H1 (cell line): ENCODE results near the gene UBIAD1. TPM values are rescaled to one million over a fixed set of nuclear protein-coding genes. Genes with fewer than 3 reads are reported as not detected.

Source experiments
- CTCF ChIA-PET: fragments of 300-600 bp; sonication (Branson Sonifier 250); formaldehyde crosslinking; loops from one replicate; lab custom pipeline; 2021; ENCODE audit not compliant: partially characterized antibody; lab: Charles Lee
- POLR2A ChIA-PET: fragments of 300-600 bp; sonication (Branson Sonifier 250); formaldehyde crosslinking; loops from one replicate; lab custom pipeline; 2021; ENCODE audit warnings: inconsistent platforms; ENCODE audit not compliant: partially characterized antibody; lab: Charles Lee
- DNase-seq, 2 experiments: peaks; one replicate each; pipeline versions ENCODE4 v3.0.0 to v3.0.0-alpha.2; 2010 to 2022; ENCODE audit warnings: low spot score in 2 of 2, low read depth in 1 of 2, mixed read lengths in 1 of 2
- FAIRE-seq: peaks from 2 replicates; lab custom pipeline; 2011; peaks lifted over from hg19 to GRCh38; lab: Jason Lieb, UNC
- H2AFZ ChIP-seq: 2 replicates; pipeline ENCODE4 v1.8.1; 2012; ENCODE audit warnings: low read length, inconsistent platforms
- H2AK5ac ChIP-seq: 2 replicates; pipeline ENCODE4 v1.6.1; 2013; ENCODE audit warnings: low read depth, low read length
- H2BK120ac ChIP-seq: replicated peaks from 2 replicates; pipeline ENCODE3; 2013; ENCODE audit warnings: low read depth, low read length, inconsistent platforms
- H2BK12ac ChIP-seq: 2 replicates; pipeline ENCODE4 v1.6.1; 2013; ENCODE audit warnings: low read depth, low read length
- H2BK15ac ChIP-seq: 2 replicates; pipeline ENCODE4 v1.6.1; 2013; ENCODE audit warnings: low read length
- H2BK20ac ChIP-seq: 2 replicates; pipeline ENCODE4 v1.6.1; 2013; ENCODE audit warnings: low read length
- H2BK5ac ChIP-seq: 2 replicates; pipeline ENCODE4 v1.6.1; 2013; ENCODE audit warnings: low read depth, low read length
- H3K14ac ChIP-seq: 2 replicates; pipeline ENCODE4 v1.6.1; 2013; ENCODE audit warnings: inconsistent platforms; ENCODE audit not compliant: insufficient read length
- H3K18ac ChIP-seq: 2 replicates; pipeline ENCODE4 v1.6.1; 2013; ENCODE audit warnings: low read length; ENCODE audit errors: extremely low read depth
- H3K23ac ChIP-seq: 2 replicates; pipeline ENCODE4 v1.6.1; 2013; ENCODE audit warnings: inconsistent platforms; ENCODE audit not compliant: insufficient read length
- H3K23me2 ChIP-seq: 2 replicates; pipeline ENCODE4 v1.6.1; 2013; ENCODE audit warnings: low read depth, low read length
- H3K27ac ChIP-seq: 2 replicates; pipeline ENCODE4 v1.6.1; 2011; ENCODE audit warnings: low read depth, low read length, inconsistent platforms
- H3K27me3 ChIP-seq, 4 experiments: replicated peaks in 1 of 4; 1 replicate in 1 of 4; 2 replicates in 3 of 4; pipeline versions ENCODE4 v1.6.1 to v1.8.1; 2011 to 2013; ENCODE audit warnings: low read length in 3 of 4, mild to moderate bottlenecking in 3 of 4, inconsistent platforms in 2 of 4, mixed read lengths in 2 of 4, moderate library complexity in 1 of 4; ENCODE audit not compliant: control insufficient read depth in 3 of 4, insufficient read depth in 3 of 4; ENCODE audit errors: extremely low read depth in 1 of 4
- H3K36me3 ChIP-seq, 4 experiments: 2 replicates each; pipeline versions ENCODE4 v1.6.1 to v1.8.1; 2011 to 2013; ENCODE audit warnings: mild to moderate bottlenecking in 4 of 4, low read length in 3 of 4, moderate library complexity in 2 of 4, control low read depth in 1 of 4, inconsistent platforms in 1 of 4; ENCODE audit not compliant: insufficient read depth in 4 of 4, control insufficient read depth in 2 of 4
- H3K4ac ChIP-seq: replicated peaks from 2 replicates; pipeline ENCODE3; 2013; ENCODE audit warnings: low read length, low read depth, mixed read lengths, inconsistent platforms; ENCODE audit not compliant: insufficient read length
- H3K4me1 ChIP-seq, 4 experiments: replicated peaks in 1 of 4; 1 replicate in 1 of 4; 2 replicates in 3 of 4; pipeline versions ENCODE4 v1.6.1 to v1.8.1; 2011 to 2013; ENCODE audit warnings: low read length in 3 of 4, inconsistent platforms in 2 of 4, mixed read lengths in 1 of 4; ENCODE audit not compliant: insufficient read depth in 4 of 4, control insufficient read depth in 3 of 4
- H3K4me2 ChIP-seq, 2 experiments: 2 replicates each; pipeline versions ENCODE4 v1.6.1 to v1.8.1; 2011 to 2013; ENCODE audit warnings: low read depth in 2 of 2, low read length in 2 of 2, control low read depth in 1 of 2, inconsistent platforms in 1 of 2, mild to moderate bottlenecking in 1 of 2; ENCODE audit not compliant: insufficient read depth in 1 of 2
- H3K4me3 ChIP-seq, 4 experiments: fragments of 200-600, 300-600 bp in 1 of 4; sonication (generic), shearing (Covaris generic), sonication (Bioruptor Twin) in 1 of 4; 2 replicates each; pipeline versions ENCODE4 v1.5.1 to v1.8.1; 2011 to 2016; ENCODE audit warnings: low read length in 4 of 4, low read depth in 3 of 4, control low read depth in 2 of 4, inconsistent platforms in 2 of 4, mild to moderate bottlenecking in 2 of 4, mixed read lengths in 1 of 4, moderate library complexity in 1 of 4; ENCODE audit not compliant: insufficient read depth in 2 of 4; ENCODE audit errors: extremely low read depth in 1 of 4
- H3K56ac ChIP-seq: replicated peaks from 2 replicates; pipeline ENCODE3; 2013; ENCODE audit warnings: low read depth, mild to moderate bottlenecking, mixed read lengths, low read length, inconsistent platforms; ENCODE audit not compliant: insufficient read length
- H3K79me1 ChIP-seq: 2 replicates; pipeline ENCODE4 v1.6.1; 2013; ENCODE audit warnings: low read depth, low read length, control low read depth
- H3K79me2 ChIP-seq, 2 experiments: 2 replicates each; pipeline versions ENCODE4 v1.6.1 to v1.8.1; 2012 to 2013; ENCODE audit warnings: low read length in 2 of 2, mild to moderate bottlenecking in 2 of 2, inconsistent platforms in 1 of 2; ENCODE audit not compliant: insufficient read depth in 2 of 2, control insufficient read depth in 1 of 2
- H3K9ac ChIP-seq, 4 experiments: replicated peaks in 1 of 4; 1 replicate in 1 of 4; 2 replicates in 3 of 4; pipeline versions ENCODE4 v1.6.1 to v1.8.1; 2011 to 2013; ENCODE audit warnings: low read depth in 3 of 4, low read length in 3 of 4, control low read depth in 2 of 4, mild to moderate bottlenecking in 2 of 4, moderate library complexity in 2 of 4, inconsistent platforms in 1 of 4; ENCODE audit errors: extremely low read depth in 1 of 4
- H3K9me3 ChIP-seq, 2 experiments: 2 replicates each; pipeline versions ENCODE4 v1.6.1 to v1.8.1; 2012 to 2013; ENCODE audit warnings: mild to moderate bottlenecking in 2 of 2, moderate library complexity in 2 of 2, control low read depth in 1 of 2, inconsistent platforms in 1 of 2, low read depth in 1 of 2, low read length in 1 of 2, mixed read lengths in 1 of 2; ENCODE audit not compliant: insufficient read depth in 2 of 2
- H4K20me1 ChIP-seq, 2 experiments: replicated peaks in 1 of 2; 2 replicates each; pipeline versions ENCODE3 to v1.8.1; 2011 to 2013; ENCODE audit warnings: inconsistent platforms in 2 of 2, low read length in 2 of 2, mild to moderate bottlenecking in 1 of 2; ENCODE audit not compliant: insufficient read depth in 2 of 2, control insufficient read depth in 1 of 2
- H4K5ac ChIP-seq: 2 replicates; pipeline ENCODE4 v1.6.1; 2013; ENCODE audit warnings: low read length, low read depth, mixed read lengths, inconsistent platforms; ENCODE audit not compliant: insufficient read length
- H4K8ac ChIP-seq: 2 replicates; pipeline ENCODE4 v1.8.0; 2013; ENCODE audit warnings: mild to moderate bottlenecking, moderate library complexity, low read length, inconsistent platforms; ENCODE audit not compliant: insufficient read depth; ENCODE audit errors: extremely low read depth
- H4K91ac ChIP-seq: replicated peaks from 2 replicates; pipeline ENCODE3; 2013; ENCODE audit warnings: low read length, mixed read lengths, inconsistent platforms; ENCODE audit not compliant: insufficient read length
- ASH2L ChIP-seq: fragments of 200-600, 300-600 bp; sonication (generic); IDR thresholded peaks from one replicate; pipeline ENCODE4 v1.7.1; 2017; ENCODE audit warnings: low read length
- BRCA1 ChIP-seq: IDR thresholded peaks from 2 replicates; pipeline ENCODE4 v1.6.1; 2012; ENCODE audit warnings: low read depth, low read length, improper control_type of control experiment
- FOSL1 ChIP-seq: IDR thresholded peaks from 2 replicates; pipeline ENCODE4 v1.6.1; 2011; ENCODE audit warnings: mild to moderate bottlenecking, low read depth, low read length, moderate library complexity; ENCODE audit not compliant: insufficient read depth
- HDAC2 ChIP-seq, 2 experiments: fragments of 300-600 bp in 1 of 2; sonication (generic) in 1 of 2; IDR thresholded peaks; 2 replicates each; pipeline ENCODE4 v1.6.1; 2011 to 2012; ENCODE audit warnings: low read depth in 2 of 2, low read length in 2 of 2, mild to moderate bottlenecking in 2 of 2, moderate library complexity in 2 of 2, borderline replicate concordance in 1 of 2, inconsistent platforms in 1 of 2
- MAFK ChIP-seq: IDR thresholded peaks from 2 replicates; pipeline ENCODE4 v1.6.1; 2012; ENCODE audit warnings: low read depth, mild to moderate bottlenecking, improper control_type of control experiment, low read length
- POLR2A ChIP-seq, 2 experiments: IDR thresholded peaks; 1 replicate in 1 of 2; 2 replicates in 1 of 2; pipeline ENCODE4 v1.6.1; 2011; ENCODE audit warnings: low read depth in 2 of 2, low read length in 2 of 2, mild to moderate bottlenecking in 2 of 2; ENCODE audit errors: control extremely low read depth in 1 of 2
- POU5F1 ChIP-seq: IDR thresholded peaks from 2 replicates; pipeline ENCODE4 v1.6.1; 2011; ENCODE audit warnings: low read depth, mild to moderate bottlenecking, low read length, moderate library complexity
- RBBP5 ChIP-seq: IDR thresholded peaks from 2 replicates; pipeline ENCODE4 v1.7.1; 2012; ENCODE audit warnings: low read depth, mild to moderate bottlenecking, inconsistent platforms, low read length, moderate library complexity, borderline replicate concordance
- RXRA ChIP-seq: IDR thresholded peaks from 2 replicates; pipeline ENCODE4 v1.6.1; 2011; ENCODE audit warnings: low read depth, mild to moderate bottlenecking, low read length, moderate library complexity; ENCODE audit not compliant: insufficient read depth
- SRF ChIP-seq: IDR thresholded peaks from 2 replicates; pipeline ENCODE4 v1.6.1; 2011; ENCODE audit warnings: mild to moderate bottlenecking, low read depth, low read length, moderate library complexity
- TAF1 ChIP-seq: IDR thresholded peaks from 2 replicates; pipeline ENCODE4 v1.6.1; 2011; ENCODE audit warnings: mild to moderate bottlenecking, low read depth, low read length
- TBP ChIP-seq: IDR thresholded peaks from 2 replicates; pipeline ENCODE4 v1.6.1; 2011; ENCODE audit warnings: low read depth, low read length, improper control_type of control experiment
- TCF12 ChIP-seq: IDR thresholded peaks from 2 replicates; pipeline ENCODE4 v1.6.1; 2011; ENCODE audit warnings: low read depth, mild to moderate bottlenecking, low read length
- WGBS, 2 experiments: shearing (Covaris generic) in 1 of 2; methylation state at CpG; one replicate each; pipeline versions ENCODE4 v1.1.6 to v1.1.7; 2013 to 2015; ENCODE audit warnings: low lambda C conversion rate in 2 of 2, mixed read lengths in 2 of 2, inconsistent platforms in 1 of 2, low coverage in 1 of 2, missing lambda C conversion rate in 1 of 2; ENCODE audit not compliant: insufficient replicate concordance in 2 of 2, insufficient coverage in 1 of 2, insufficient read length in 1 of 2; ENCODE audit errors: extremely low coverage in 1 of 2, missing lambda C conversion rate in 1 of 2; 5-methylcytosine and 5-hydroxymethylcytosine counted together
- polyA plus RNA-seq, 7 experiments: library from polyadenylated mRNA; depleted of rRNA in 3 of 7; stranded (reverse) in 5 of 7; unstranded in 2 of 7; fragments of >200 nt in 5 of 7; fragments of 200-250 nt in 2 of 7; gene quantifications; 1 replicate in 5 of 7; 2 replicates in 1 of 7; 4 replicates in 1 of 7; pipeline versions ENCODE4 v1.2.1 to v1.2.3, GENCODE V29; 2011 to 2013; ENCODE audit warnings: missing spikeins in 2 of 7, mixed read lengths in 2 of 7
- total RNA-seq: library from RNA; stranded (reverse); fragmentation: NEBNext Ultra II Directional; extraction: Animal tissue kit (Norgen Biotek cat#: 25700); gene quantifications from 2 replicates; pipeline ENCODE4 v1.2.1, GENCODE V29; 2021
- TF ChIP-seq, protein P1 (sequence below): IDR thresholded peaks from 2 replicates; pipeline ENCODE4 v1.6.1; 2012; ENCODE audit warnings: inconsistent platforms

UBIAD1 gene
- total and polyA plus RNA-seq, 2 of the 8 experiments (the other 6 are each of a cell fraction or from before 2014, with no cell fraction given) = 23.4 to 26.6 TPM

DNA sequence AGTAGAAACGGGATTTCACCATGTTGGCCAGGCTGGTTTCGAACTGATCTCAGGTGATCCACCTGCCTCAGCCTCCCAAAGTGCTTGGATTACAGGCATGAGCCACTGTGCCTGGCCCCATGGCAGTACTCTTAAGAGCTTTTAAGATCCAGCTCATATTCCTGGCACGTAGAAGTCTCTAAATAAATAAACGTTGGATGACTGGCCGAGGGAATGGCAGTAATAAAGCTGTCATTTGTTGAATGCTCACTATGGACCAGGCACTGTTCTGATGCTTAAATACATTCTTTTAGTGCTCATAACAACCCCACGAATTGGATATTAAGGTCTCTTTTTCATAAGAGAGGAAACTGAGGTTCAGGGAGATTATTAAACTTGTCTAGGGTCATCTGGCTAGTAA, 20.9 kb downstream of the UBIAD1 start:
- Histone ChIP-seq H3K27ac (no peak overlapping the region), H2AFZ (no peak overlapping the region), H3K9ac (no peak overlapping the region), H3K27me3 (no peaks in the 10 kb centered on the region), H2BK120ac (no peak overlapping the region), H3K23ac (no peak overlapping the region), H3K4me2 (no peak overlapping the region), H3K4me1 (peaks cover 0 to 4% (median 2%) of the 10 kb centered on the region in 4 experiments; a peak in 6 of 7 replicates), H3K18ac (no peak overlapping the region), H2BK12ac (no peak overlapping the region), H3K4ac (no peak overlapping the region), H2BK15ac (no peak overlapping the region), H3K23me2 (no peaks in the 10 kb centered on the region), H3K56ac (no peak overlapping the region), H2BK20ac (no peak overlapping the region), H4K5ac (no peak overlapping the region), H4K20me1 (peaks cover 0 to 1% of the 10 kb centered on the region in 2 experiments), H3K9me3 (no peaks in the 10 kb centered on the region), H4K91ac (no peak overlapping the region), H3K79me1 (peaks cover 3% of the 10 kb centered on the region), H2BK5ac (no peak overlapping the region), H4K8ac (no peak overlapping the region), H3K79me2 (peaks cover 0 to 4% of the 10 kb centered on the region in 2 experiments; a peak in 1 of 4 replicates), H2AK5ac (no peak overlapping the region), H3K36me3 (peaks cover 0 to 9% (median 3%) of the 10 kb centered on the region in 4 experiments; a peak in 4 of 8 replicates), H3K4me3 (no peak overlapping the region), H3K14ac (no peak overlapping the region)
- no peak for FAIRE-seq
- CTCF ChIA-PET = interaction anchor here (0.7 kb wide), 1 partner anchor 43 kb away, joined by 3 read pairs; no protein-coding TSS in a partner anchor
- POLR2A ChIA-PET = interaction anchor here (1.1 kb wide), 2 partner anchors 18 to 26 kb away, joined by 3 read pairs; no protein-coding TSS in a partner anchor
- no peak for DNase-seq
- 92% methylated on average over 6 of the region's 6 CpGs; no CpG with 5 or more reads in 1 of the 2 experiments for WGBS, 2 experiments
- TF ChIP-seq BRCA1 = no peak
- no peak for TF ChIP-seq TAF1
- no peak for TF ChIP-seq TBP
- no peak for TF ChIP-seq HDAC2 (IDR thresholded peaks at IDR 0.05; ENCODE audit: borderline replicate concordance in 1 of 2, low read depth in 2 of 2, low read length in 2 of 2)
- TF ChIP-seq RXRA = no peak
- TF ChIP-seq, protein P1, sequence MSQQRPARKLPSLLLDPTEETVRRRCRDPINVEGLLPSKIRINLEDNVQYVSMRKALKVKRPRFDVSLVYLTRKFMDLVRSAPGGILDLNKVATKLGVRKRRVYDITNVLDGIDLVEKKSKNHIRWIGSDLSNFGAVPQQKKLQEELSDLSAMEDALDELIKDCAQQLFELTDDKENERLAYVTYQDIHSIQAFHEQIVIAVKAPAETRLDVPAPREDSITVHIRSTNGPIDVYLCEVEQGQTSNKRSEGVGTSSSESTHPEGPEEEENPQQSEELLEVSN = no peak
- no peak for TF ChIP-seq POLR2A (IDR thresholded peaks at IDR 0.05; ENCODE audit: control extremely low read depth in 1 of 2, low read depth in 2 of 2, low read length in 2 of 2)
- no peak for TF ChIP-seq POU5F1
- TF ChIP-seq MAFK = no peak
- TF ChIP-seq ASH2L = no peak
- TF ChIP-seq FOSL1 = no peak
- no peak for TF ChIP-seq SRF
- no peak for TF ChIP-seq TCF12
- TF ChIP-seq RBBP5 = no peak
